IgD-negative memory B cell (primary cell): ENCODE data around the gene CADPS2. TPM values are rescaled to one million over a fixed set of nuclear protein-coding genes. Genes with fewer than 3 reads are reported as not detected.

Experiments used
- H3K27ac Mint-ChIP-seq, 3 donors: one replicate each; pipeline ENCODE4 v1.8.0; 2020 to 2022; ENCODE audit warnings: mild to moderate bottlenecking in 3 of 3, mixed read lengths in 3 of 3, moderate library complexity in 1 of 3
- H3K27me3 Mint-ChIP-seq: one replicate; pipeline ENCODE4 v1.8.0; 2021; ENCODE audit warnings: mixed read lengths
- H3K36me3 Mint-ChIP-seq: one replicate; pipeline ENCODE4 v1.8.0; 2020; ENCODE audit warnings: mild to moderate bottlenecking, mixed read lengths
- H3K4me1 Mint-ChIP-seq, 3 donors: one replicate each; pipeline ENCODE4 v1.8.0; 2020 to 2022; ENCODE audit warnings: mixed read lengths in 3 of 3, mild to moderate bottlenecking in 1 of 3
- H3K4me3 Mint-ChIP-seq, 4 donors: one replicate each; pipeline ENCODE4 v1.8.0; 2020 to 2022; ENCODE audit warnings: mild to moderate bottlenecking in 4 of 4, mixed read lengths in 4 of 4, moderate library complexity in 3 of 4
- H3K9me3 Mint-ChIP-seq, 3 donors: one replicate each; pipeline ENCODE4 v1.8.0; 2020 to 2021; ENCODE audit warnings: mixed read lengths in 3 of 3, mild to moderate bottlenecking in 1 of 3
- polyA plus RNA-seq: library from polyadenylated mRNA; unstranded; fragments of 300-500 nt; fragmentation: Illumina TruSeq; gene quantifications from one replicate; pipeline ENCODE4 v1.2.3, GENCODE V29; 2021

Gene CADPS2
- polyA plus RNA-seq, 1 donor from 2014 or later = not detected

DNA sequence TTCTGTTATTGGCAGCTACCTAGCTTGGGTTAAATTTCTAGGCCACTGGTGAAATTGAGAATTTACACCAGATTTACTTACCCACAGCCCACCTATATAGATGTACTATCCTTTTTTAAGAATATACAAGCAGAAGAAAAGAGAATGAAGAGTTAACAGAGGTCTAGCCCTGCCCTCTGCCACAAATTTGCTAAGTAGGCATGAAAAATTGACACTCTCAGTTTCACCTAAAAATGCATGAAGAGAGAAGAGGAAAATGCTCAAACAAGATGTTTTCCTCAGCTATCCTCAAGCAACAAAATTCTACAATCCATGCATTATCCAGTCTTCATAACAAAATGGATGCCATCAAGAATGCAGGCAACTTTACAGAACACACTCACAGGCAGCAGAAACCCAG is 158.9 kb downstream of the CADPS2 start:
- no peak overlapping the region for H3K4me3 Mint-ChIP-seq
- H3K27ac Mint-ChIP-seq = no peak overlapping the region
- H3K9me3 Mint-ChIP-seq = peaks cover 3% of the 10 kb centered on the region in 3 donors

DNA sequence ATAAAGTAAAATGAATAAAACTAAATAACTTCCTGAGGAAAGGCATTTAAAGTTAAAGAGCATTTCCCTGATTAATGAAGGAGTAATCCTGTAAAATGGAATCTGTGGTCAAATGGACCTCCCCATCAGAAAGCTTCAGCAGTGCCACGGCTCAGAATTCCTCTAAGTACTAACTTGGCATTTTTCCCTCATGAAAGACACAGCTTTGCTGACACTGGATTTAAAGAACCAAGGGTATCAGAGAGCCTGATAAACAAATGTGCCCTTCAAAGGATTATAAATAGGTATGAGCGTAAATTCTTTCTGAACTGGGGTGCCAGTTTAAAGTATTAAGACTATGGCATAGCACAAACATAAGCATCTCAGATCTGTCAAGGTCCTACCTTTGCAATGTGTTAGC is 159.4 kb downstream of the CADPS2 start:
- Mint-ChIP-seq H3K36me3 (no peaks in the 10 kb centered on the region), H3K27me3 (no peaks in the 10 kb centered on the region), H3K4me3 (no peak overlapping the region), H3K9me3 (peaks cover 3% of the 10 kb centered on the region in 3 donors), H3K27ac (no peak overlapping the region), H3K4me1 (no peaks in the 10 kb centered on the region)

More for the DNA sequence above, 158.9 kb downstream of the CADPS2 start:
- H3K4me1 Mint-ChIP-seq = no peaks in the 10 kb centered on the region
- H3K27me3 Mint-ChIP-seq = no peaks in the 10 kb centered on the region
- no peaks in the 10 kb centered on the region for H3K36me3 Mint-ChIP-seq

DNA sequence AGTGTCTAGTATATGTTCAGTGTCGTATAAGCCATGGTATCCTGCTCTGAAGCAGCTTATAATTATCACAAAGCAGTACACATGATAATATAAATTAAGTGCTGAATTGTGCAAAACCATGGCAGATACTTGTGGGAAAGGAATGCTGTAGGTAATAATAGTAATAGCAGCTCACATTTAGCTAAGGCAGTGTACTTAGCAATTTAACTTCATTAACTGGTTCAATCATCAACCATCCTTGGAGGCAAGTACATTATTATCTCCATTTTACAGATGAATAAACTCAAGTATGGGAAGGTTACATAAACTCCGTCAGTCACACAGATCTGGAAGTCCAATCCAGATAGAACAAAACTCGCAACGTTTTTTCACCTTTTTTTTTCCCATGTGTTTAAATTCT is 161.9 kb downstream of the CADPS2 start:
- Mint-ChIP-seq H3K27me3 (no peaks in the 10 kb centered on the region), H3K4me3 (no peak overlapping the region), H3K27ac (no peak overlapping the region), H3K9me3 (peaks cover 3% of the 10 kb centered on the region in 3 donors), H3K4me1 (no peaks in the 10 kb centered on the region), H3K36me3 (no peaks in the 10 kb centered on the region)

DNA sequence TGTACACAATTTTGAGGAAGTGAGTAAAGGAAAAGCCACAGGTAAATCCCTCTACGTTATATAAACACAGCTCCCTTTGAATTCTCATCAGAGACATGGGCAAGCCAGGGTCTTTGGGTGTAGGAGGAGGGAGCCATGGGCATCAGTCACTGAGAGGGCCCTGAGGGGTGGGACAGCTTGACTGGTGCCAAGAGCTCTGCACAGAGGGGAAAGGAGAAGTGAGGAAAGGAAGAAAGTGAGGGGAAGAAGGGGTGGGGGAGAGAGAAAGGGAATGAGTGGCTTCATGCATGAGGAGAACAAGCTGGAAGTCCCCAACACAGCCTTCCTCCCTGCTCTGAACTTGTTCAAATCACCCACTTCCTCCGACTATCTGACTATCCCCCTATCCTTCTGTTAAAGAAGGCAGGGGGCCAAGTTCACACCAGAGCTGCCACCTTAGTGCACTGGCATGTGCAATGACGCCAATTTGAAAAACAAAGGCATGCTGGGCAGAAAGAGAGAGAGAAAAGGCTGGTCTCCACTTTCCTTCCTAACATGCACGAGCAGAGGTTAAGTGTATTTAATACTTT is 167.2 kb downstream of the CADPS2 start:
- no peak overlapping the region for H3K4me3 Mint-ChIP-seq
- no peak overlapping the region for H3K27ac Mint-ChIP-seq
- H3K36me3 Mint-ChIP-seq = no peaks in the 10 kb centered on the region
- no peaks in the 10 kb centered on the region for H3K4me1 Mint-ChIP-seq
- no peaks in the 10 kb centered on the region for H3K27me3 Mint-ChIP-seq
- peaks cover 0 to 2% (median 0%) of the 10 kb centered on the region in 3 donors for H3K9me3 Mint-ChIP-seq

DNA sequence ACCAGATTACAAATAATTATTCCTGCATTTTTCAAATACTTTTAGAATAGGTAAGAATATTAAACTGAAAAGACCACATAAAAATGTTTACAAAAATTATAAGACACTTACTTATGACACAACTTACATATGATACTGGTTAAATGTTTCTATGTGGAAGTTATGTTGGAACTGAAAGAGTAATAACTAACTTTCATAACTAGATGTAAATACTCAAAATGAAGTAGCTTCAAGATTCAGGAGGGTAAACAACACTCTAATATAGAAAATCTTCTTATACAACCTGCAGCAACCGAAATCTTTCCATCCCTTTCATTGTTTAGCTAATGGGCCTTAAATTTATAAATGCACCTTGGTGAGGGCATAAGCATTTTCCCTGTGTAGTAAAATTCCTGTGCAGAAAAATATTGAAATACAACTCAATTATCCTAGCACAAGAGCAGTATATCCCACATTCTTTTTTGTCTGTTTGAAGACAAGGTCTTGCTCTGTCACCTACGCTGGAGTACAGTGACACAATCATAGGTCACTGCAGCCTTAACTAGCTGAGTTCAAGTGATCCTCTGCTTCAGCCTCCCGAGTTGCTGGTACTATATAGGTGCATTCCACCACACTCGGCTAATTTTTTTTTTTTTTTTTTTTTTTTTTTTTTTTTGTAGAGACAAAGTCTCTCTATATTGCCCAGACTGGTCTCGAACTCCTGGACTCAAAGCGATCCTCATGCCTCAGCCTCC is 168.7 kb downstream of the CADPS2 start:
- peak overlapping the region in 1 of 4 donors; percentile 58 for H3K4me3 Mint-ChIP-seq
- peaks cover 0 to 2% (median 0%) of the 10 kb centered on the region in 3 donors for H3K9me3 Mint-ChIP-seq
- no peak overlapping the region for H3K27ac Mint-ChIP-seq
- H3K36me3 Mint-ChIP-seq = no peaks in the 10 kb centered on the region
- H3K27me3 Mint-ChIP-seq = no peaks in the 10 kb centered on the region
- no peaks in the 10 kb centered on the region for H3K4me1 Mint-ChIP-seq

DNA sequence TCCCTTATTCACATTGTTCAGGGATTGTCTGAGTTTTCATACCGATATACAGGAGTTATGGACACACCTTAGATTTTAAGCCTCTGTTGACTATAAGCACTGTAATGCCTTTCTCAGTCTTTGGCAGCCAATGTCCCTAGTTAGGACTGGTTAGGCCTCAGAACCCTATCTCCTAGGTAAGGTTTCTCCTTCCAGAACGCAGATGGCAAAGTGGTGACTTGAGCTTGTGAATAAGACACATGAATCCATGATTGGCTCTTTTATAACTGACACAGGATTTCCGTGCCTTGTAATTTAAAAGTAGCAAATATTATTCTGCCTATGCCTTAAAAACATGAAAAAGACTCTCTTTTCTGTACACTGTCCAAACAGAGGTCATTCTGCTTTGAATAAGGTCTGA is 171.1 kb downstream of the CADPS2 start:
- H3K27ac Mint-ChIP-seq = no peak overlapping the region
- peaks cover 0 to 2% (median 0%) of the 10 kb centered on the region in 3 donors for H3K9me3 Mint-ChIP-seq
- no peaks in the 10 kb centered on the region for H3K36me3 Mint-ChIP-seq
- no peak overlapping the region for H3K4me3 Mint-ChIP-seq
- no peaks in the 10 kb centered on the region for H3K4me1 Mint-ChIP-seq
- no peaks in the 10 kb centered on the region for H3K27me3 Mint-ChIP-seq

DNA sequence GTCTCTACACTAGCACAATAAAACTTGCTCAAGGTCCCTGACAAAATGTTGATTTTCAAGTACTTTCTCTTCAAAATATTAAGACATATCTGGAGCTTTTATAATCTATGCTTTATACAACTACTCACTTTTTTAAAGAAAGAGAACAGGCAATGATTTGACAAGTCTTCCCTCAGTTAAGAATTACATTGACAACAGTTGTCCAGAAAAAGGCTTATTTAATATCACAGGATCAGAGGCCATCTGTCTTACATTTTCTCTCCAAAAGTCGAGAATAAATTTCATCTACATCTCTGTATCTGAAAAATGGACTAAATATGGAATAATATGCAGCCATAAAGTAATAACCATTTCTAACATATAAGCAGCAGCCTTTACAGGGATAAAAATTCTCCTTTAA is 175.3 kb downstream of the CADPS2 start:
- no peak overlapping the region for H3K4me3 Mint-ChIP-seq
- no peaks in the 10 kb centered on the region for H3K4me1 Mint-ChIP-seq
- H3K27ac Mint-ChIP-seq = no peak overlapping the region
- H3K27me3 Mint-ChIP-seq = no peaks in the 10 kb centered on the region
- no peaks in the 10 kb centered on the region for H3K36me3 Mint-ChIP-seq
- H3K9me3 Mint-ChIP-seq = peaks cover 0 to 4% (median 0%) of the 10 kb centered on the region in 3 donors

DNA sequence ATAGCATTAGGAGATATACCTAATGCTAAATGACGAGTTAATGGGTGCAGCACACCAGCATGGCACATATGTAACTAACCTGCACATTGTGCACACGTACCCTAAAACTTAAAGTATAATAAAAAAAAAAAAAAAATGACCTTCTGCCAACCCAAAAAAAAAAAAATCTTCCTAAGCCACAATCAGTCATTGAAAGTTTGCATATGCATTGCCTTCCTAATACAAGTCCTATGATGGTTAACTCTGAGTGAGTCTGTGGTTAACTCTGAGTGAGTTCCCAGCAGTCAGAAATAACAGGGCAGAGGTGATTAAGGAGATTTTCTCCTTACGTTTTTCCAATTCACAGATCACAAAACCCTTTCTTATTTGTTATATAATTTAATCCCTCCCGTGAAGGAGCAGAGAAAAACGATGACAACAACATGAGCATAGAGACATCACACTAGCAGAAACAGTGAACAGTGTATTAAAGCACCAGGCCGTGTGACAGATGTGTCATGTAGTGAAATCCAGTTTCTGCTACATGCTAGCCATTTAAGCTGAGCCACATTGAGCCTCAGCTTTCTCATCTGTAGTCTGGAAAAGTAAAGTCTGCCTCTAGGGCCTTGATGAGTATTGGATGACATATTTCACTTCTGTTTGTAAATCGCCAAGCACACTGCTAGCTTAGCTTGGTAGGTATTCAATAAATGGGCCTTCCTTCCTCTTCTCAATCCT is 176.2 kb downstream of the CADPS2 start:
- H3K9me3 Mint-ChIP-seq = peaks cover 0 to 4% (median 0%) of the 10 kb centered on the region in 3 donors
- H3K27me3 Mint-ChIP-seq = no peaks in the 10 kb centered on the region
- H3K36me3 Mint-ChIP-seq = no peaks in the 10 kb centered on the region
- H3K4me3 Mint-ChIP-seq = no peak overlapping the region
- H3K4me1 Mint-ChIP-seq = no peaks in the 10 kb centered on the region
- H3K27ac Mint-ChIP-seq = no peak overlapping the region

DNA sequence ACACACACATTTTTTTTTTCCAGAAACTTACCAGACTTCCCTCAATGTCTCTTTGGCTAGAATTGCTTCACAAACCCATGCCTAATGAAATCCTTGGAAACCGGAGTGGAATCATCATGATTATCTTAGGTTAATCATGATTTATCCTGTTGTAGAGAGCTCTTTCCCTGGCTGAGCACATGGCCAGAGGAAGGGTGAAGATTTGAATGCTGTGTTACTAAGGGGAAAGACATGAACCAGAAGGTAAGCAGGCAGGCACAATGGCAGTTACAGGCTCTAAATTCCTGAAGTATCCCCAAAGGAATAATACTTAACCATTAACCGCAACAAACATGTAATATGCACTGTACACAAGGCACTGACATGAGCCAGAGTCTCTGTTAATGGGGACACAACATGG is 179.4 kb downstream of the CADPS2 start:
- Mint-ChIP-seq H3K9me3 (peaks cover 0 to 10% (median 5%) of the 10 kb centered on the region in 3 donors), H3K36me3 (no peaks in the 10 kb centered on the region), H3K27ac (no peak overlapping the region), H3K27me3 (no peaks in the 10 kb centered on the region), H3K4me3 (no peak overlapping the region), H3K4me1 (no peaks in the 10 kb centered on the region)

DNA sequence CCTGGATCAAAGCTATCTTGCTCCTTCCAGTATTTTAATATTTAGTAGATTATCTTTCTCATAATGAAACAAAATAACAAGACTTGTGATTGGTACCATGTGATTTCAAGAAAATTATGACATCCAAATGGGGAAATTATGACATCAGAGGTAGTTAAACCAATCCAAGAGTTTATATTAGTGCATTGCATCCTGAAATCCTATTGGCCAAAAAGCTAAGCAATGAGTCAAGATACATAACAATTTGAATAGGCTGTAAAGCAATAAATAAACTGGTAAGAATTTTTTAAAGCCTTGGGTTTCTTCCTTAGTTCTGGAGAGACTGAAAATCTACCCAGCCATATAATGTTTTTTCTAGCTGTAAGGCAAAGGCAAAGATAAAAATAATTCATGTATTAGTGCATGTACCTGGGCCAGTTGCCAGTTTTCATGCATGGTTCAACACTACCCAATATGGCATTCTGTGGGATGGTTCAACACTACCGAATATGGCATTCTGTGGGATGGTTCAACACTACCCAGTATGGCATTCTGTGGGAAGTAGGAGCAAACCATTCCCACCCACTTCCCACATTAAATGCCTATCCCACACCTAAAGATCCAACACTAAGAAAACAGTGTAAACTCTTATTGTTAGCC is 183.3 kb downstream of the CADPS2 start, which contains the start of gene RNF148:
TSS of gene RNF148 (minus strand) at position 51 of the 639 bp plus-strand sequence. CDS start 172 bp downstream, outside the sequence.
- Mint-ChIP-seq H3K4me1 (no peaks in the 10 kb centered on the region), H3K4me3 (no peak within 1 kb of the TSS), H3K27me3 (no peaks in the 10 kb centered on the region), H3K36me3 (no peaks in the 10 kb centered on the region), H3K27ac (no peak within 1 kb of the TSS), H3K9me3 (peaks cover 0 to 9% (median 5%) of the 10 kb centered on the region in 3 donors)

DNA sequence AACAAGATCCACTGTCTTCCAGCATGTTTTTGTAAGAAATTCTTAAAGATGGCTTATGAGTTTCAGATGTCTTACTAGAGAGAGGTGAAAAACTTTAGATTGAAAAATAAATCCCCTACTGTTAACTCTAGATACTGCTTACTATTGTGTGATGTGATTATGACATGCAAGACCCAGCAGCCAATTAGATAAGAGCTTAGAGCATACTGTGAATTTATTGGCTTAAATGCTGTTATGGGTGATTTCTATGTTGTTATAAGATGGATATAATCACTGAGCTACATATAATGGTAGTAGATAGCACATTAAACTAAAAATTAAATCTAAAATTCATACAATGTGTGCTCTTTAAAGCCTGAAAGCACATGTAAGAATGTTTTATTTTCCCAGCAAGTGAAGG is 187.2 kb downstream of the CADPS2 start, which contains the start of gene RNF133:
TSS of gene RNF133 (minus strand) at position 101 of the 400 bp plus-strand sequence. CDS start 199 bp downstream, outside the sequence.
- H3K36me3 Mint-ChIP-seq = no peaks in the 10 kb centered on the region
- H3K27me3 Mint-ChIP-seq = no peaks in the 10 kb centered on the region
- H3K27ac Mint-ChIP-seq = no peak within 1 kb of the TSS
- no peak within 1 kb of the TSS for H3K4me3 Mint-ChIP-seq
- no peaks in the 10 kb centered on the region for H3K4me1 Mint-ChIP-seq
- peaks cover 0 to 9% (median 5%) of the 10 kb centered on the region in 3 donors for H3K9me3 Mint-ChIP-seq

DNA sequence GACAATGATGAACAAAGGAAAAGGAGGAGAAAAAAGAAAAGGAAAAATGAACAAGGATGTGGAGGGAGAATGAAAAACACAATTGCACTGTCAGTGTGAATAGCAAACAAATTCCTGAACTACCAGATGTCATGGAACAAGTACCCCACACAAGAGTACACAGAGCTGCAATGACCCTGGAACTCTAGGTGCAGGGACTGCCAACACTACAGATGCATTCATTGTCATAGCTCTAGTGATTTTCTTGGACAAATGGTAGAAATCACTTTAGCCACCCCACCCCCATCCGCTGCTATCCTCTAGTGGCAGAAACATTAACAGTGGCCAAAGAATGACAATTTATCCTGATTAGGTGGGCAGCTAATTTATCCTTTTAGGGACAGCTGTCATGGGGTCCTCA is 190.4 kb downstream of the CADPS2 start:
- H3K9me3 Mint-ChIP-seq = no peaks in the 10 kb centered on the region
- H3K4me1 Mint-ChIP-seq = no peaks in the 10 kb centered on the region
- no peak overlapping the region for H3K27ac Mint-ChIP-seq
- H3K36me3 Mint-ChIP-seq = no peaks in the 10 kb centered on the region
- H3K4me3 Mint-ChIP-seq = no peak overlapping the region
- no peaks in the 10 kb centered on the region for H3K27me3 Mint-ChIP-seq

DNA sequence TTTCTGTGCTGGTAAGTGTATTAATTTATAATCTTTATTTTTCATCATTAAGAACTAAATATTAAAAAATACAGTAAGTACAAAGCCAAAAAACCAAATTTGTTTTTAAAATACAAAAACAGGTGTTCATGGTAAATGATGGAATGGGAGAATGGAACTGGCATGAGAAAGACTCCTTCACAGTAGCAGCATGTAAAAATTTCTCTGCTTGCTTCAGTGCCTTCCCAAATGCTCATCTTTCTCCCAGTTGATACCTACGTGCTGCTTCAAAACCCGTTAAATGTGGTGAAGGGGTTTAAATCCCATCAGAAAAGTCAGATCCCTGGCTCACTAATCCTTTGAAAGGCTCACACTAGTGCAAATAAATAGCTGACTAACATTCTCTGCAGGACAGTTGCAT is 191.6 kb downstream of the CADPS2 start:
- no peaks in the 10 kb centered on the region for H3K36me3 Mint-ChIP-seq
- H3K4me3 Mint-ChIP-seq = no peak overlapping the region
- H3K27me3 Mint-ChIP-seq = no peaks in the 10 kb centered on the region
- H3K27ac Mint-ChIP-seq = no peak overlapping the region
- no peaks in the 10 kb centered on the region for H3K9me3 Mint-ChIP-seq
- H3K4me1 Mint-ChIP-seq = no peaks in the 10 kb centered on the region

DNA sequence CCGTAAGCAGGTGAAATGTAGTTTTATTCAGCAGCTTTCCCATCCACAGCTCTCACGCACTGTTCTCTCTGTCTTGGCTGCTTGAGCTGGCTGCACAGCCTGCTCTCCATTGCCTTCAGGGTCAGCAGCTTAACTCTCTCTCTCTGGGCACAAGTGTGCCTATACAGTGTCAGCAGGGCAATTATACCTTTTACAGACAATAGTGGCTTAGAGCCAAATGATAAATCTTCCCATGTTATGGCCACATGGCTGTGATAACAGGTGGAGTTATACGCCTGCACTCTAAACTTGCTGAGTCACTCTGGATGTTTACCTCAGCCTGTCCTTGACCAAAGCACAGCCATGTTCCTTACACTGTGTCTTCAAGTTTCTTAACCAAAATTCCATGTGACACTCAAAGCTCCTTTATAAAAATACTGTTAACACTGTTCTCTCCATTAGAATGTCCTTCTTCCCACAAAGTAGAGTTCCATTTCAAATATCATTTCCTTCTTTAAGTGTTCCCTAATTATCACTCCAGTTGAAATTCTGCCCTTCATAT is 193.4 kb downstream of the CADPS2 start:
- no peaks in the 10 kb centered on the region for H3K36me3 Mint-ChIP-seq
- no peaks in the 10 kb centered on the region for H3K4me1 Mint-ChIP-seq
- no peaks in the 10 kb centered on the region for H3K27me3 Mint-ChIP-seq
- no peak overlapping the region for H3K4me3 Mint-ChIP-seq
- no peak overlapping the region for H3K27ac Mint-ChIP-seq
- H3K9me3 Mint-ChIP-seq = no peaks in the 10 kb centered on the region
